HG03469 (cell line): ENCODE measurements around the gene TPGS1.

ENCODE experiments used
- ATAC-seq: cut with Tn5 transposase; IDR thresholded peaks from one replicate; pipeline ENCODE4 v1.9.1; 2021; ENCODE audit warnings: mild to moderate bottlenecking, moderate library complexity, moderate number of reproducible peaks; ENCODE audit not compliant: unreplicated experiment

TPGS1 gene

DNA sequence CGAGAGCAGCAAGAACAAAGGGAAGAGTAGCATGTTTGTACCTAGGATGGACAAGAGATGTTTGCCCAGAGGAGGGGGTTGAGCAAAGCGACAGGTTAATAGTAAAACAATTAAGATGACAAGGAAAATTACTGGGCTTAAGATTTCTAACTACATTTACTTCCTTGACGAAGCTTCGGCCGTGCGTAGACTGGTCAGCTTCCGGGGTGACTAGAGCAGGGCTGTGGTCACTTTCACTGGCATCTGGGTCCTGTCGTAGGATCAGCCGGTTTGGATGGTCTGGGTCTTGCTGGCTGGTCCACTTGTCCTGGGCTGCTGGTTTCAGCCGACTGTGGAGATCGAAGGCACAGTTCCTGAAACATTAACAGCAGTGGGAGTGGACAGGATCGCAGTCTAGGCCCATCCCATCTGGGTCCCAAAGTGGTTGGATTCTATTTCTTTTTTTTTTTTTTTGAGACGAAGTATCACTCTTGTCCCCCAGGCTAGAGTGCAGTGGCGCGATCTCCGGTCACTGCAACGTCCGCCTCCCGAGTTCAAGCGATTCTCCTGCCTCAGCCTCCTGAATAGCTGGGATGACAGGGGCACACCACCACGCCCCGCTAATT is 60.1 kb downstream of the TPGS1 start:
- ATAC-seq: no peak
